ENCODE results near the gene OSBPL6.

- TF ChIP-seq CTCF (IDR thresholded peaks at IDR 0.05) (no peak), EZH2phosphoT487 (IDR thresholded peaks at IDR 0.05) (no peak)
Observed at GRCh38 chr2:178427458-178427857, 233.1 kb downstream of the OSBPL6 start.

Measured in neural progenitor cell (in vitro differentiated cells).